ENCODE results near the gene RPS6KA3.

RPS6KA3 gene

DNA sequence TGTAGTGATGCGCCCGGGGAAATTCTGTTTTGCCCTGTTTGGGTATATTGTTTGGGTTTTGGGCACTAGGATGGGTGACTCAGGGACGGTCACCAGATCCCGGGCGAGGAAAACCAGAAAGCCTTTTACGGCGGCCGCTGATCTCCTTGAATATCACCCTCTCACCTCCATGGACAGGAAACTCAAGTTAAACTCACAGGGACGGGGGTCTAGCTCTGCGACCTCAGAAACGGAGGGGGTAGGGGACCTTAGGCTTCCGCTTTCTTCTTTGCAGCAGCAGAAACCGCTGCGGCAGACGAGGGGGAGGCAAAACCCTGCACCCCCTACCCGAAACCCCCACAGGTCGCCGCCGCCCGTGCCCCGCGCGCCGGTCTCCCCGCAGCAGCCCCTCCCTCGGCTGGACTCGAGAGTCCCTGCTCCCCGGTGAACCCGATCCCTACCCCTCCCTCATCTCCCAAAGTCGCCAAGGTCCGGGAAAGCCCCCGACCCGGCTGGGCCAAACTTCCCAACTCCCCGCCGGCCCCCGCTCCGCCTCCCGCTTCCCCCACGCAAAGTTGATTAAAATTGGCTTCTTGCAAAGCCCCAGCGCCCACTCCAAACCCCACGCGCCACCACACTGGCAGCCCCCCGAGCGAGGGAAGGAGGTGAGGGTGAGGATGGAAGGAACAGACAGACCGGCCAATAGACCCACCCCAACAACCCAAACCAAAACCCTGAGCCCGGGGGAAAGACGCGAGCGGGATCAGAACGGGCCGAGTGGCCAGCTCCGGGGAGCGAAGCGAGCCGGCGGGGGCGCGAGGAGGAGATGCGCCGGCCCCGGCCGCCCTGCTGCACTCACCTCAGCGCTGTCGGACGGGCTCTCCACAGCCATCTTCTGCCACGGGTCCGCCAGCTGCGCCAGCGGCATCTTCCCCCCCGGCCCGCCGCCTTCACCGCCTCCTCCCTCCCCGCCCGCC, 705 bp downstream of the RPS6KA3 start:
- DNase-seq = peak in 2 of 3 donors; percentile 79 to 84
- Histone ChIP-seq H3K36me3 (ENCODE audit: control insufficient read depth in 4 of 4, insufficient read depth in 4 of 4, low read length in 3 of 4) (peaks cover 0 to 2% (median 1%) of the 10 kb centered on the region in 4 experiments), H3K4me3 (ENCODE audit: control insufficient read depth in 1 of 7, extremely low read depth in 1 of 7, insufficient read depth in 4 of 7, low read depth in 2 of 7, low read length in 6 of 7) (peak overlapping the region; percentile 71 to 90 (median 84)), H3K27me3 (replicated peaks in 2 of 5; ENCODE audit: control insufficient read depth in 4 of 5, insufficient read depth in 5 of 5, low read length in 4 of 5) (peaks cover 0 to 37% (median 0%) of the 10 kb centered on the region in 5 experiments), H3K4me1 (ENCODE audit: control extremely low read depth in 1 of 4, control insufficient read depth in 4 of 4, insufficient read depth in 4 of 4, low read length in 3 of 4) (peaks cover 4 to 34% (median 17%) of the 10 kb centered on the region in 4 experiments), H3K9me3 (ENCODE audit: control extremely low read depth in 1 of 5, control insufficient read depth in 4 of 5, insufficient read depth in 2 of 5, low read depth in 1 of 5, low read length in 4 of 5) (peaks cover 0 to 13% (median 0%) of the 10 kb centered on the region in 5 experiments), H3K27ac (ENCODE audit: insufficient read depth in 1 of 2, low read depth in 1 of 2, low read length in 2 of 2, poor library complexity in 1 of 2, severe bottlenecking in 2 of 2) (peak overlapping the region; percentile 86 to 90)
- POLR2A ChIA-PET = no interaction called here
- CTCF ChIA-PET = no interaction called here
- WGBS (ENCODE audit: insufficient coverage) = 46% methylated on average over 38 of the region's 75 CpGs

DNA sequence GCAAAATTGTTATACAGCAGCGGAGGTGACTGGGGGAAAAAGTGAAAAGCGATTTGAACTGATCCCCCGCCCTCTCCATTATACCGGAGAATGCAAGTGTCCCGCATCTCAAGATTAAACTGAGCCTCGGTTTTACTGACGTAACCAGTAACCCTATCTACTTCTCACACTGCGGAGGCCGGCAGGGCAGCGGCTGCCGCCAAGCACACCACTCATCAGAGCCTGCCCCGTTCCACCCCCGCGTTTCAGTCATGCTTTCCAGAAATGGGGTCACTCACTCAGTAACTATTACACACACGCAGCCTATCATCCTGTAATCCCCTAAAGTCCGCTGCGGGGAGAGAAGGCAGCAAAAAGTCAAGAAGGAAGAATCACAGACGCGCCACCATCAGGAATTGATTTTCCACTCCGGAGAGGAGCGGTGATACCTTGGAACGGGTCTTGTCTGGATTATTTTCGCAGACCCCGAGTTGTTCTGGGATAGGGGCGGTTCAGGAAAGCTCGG, 1.4 kb downstream of the RPS6KA3 start:
- WGBS (ENCODE audit: insufficient coverage) = 32% methylated on average over 19 of the region's 26 CpGs
- Histone ChIP-seq H3K27me3 (replicated peaks in 2 of 5; ENCODE audit: control insufficient read depth in 4 of 5, insufficient read depth in 5 of 5, low read length in 4 of 5) (peaks cover 0 to 37% (median 0%) of the 10 kb centered on the region in 5 experiments), H3K9me3 (ENCODE audit: control extremely low read depth in 1 of 5, control insufficient read depth in 4 of 5, insufficient read depth in 2 of 5, low read depth in 1 of 5, low read length in 4 of 5) (peaks cover 0 to 13% (median 0%) of the 10 kb centered on the region in 5 experiments), H3K4me3 (ENCODE audit: control insufficient read depth in 1 of 7, extremely low read depth in 1 of 7, insufficient read depth in 4 of 7, low read depth in 2 of 7, low read length in 6 of 7) (peak overlapping the region; percentile 71 to 90 (median 84)), H3K36me3 (ENCODE audit: control insufficient read depth in 4 of 4, insufficient read depth in 4 of 4, low read length in 3 of 4) (peaks cover 0 to 2% (median 1%) of the 10 kb centered on the region in 4 experiments), H3K27ac (ENCODE audit: insufficient read depth in 1 of 2, low read depth in 1 of 2, low read length in 2 of 2, poor library complexity in 1 of 2, severe bottlenecking in 2 of 2) (peak overlapping the region; percentile 86 to 90), H3K4me1 (ENCODE audit: control extremely low read depth in 1 of 4, control insufficient read depth in 4 of 4, insufficient read depth in 4 of 4, low read length in 3 of 4) (peaks cover 4 to 39% (median 17%) of the 10 kb centered on the region in 4 experiments)
- CTCF ChIA-PET = interaction anchor here (0.7 kb wide), 1 partner anchor 200 kb away, joined by 3 read pairs; no protein-coding TSS in a partner anchor
- POLR2A ChIA-PET = interaction anchor here (0.6 kb wide), 1 partner anchor 10 kb away, joined by 3 read pairs; no protein-coding TSS in a partner anchor
- peak; percentile 82 to 90 (median 83) for DNase-seq

DNA sequence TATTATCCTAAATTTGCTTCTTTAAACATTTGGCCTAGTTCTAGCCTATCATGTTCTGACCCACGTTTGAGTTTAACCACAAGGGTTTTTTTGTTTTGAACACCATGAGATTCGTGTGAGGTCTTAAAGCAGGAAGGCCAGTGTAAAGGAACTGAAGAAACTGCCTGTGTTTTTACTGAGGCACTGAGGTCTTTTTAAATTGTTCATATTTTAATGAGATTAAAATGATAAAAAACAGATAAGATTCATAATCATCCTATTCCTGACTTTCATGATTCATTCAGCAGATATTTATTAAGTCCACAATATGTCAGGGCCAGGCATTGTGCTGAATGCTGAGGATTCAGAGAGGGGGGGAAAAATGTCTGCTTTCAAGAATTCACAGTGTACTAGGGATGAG, 3.2 kb downstream of the RPS6KA3 start:
- ChIA-PET CTCF (interaction anchor here (1.2 kb wide), 1 partner anchor 44 kb away, joined by 3 read pairs; no protein-coding TSS in a partner anchor), POLR2A (no interaction called here)
- Histone ChIP-seq H3K36me3 (ENCODE audit: control insufficient read depth in 4 of 4, insufficient read depth in 4 of 4, low read length in 3 of 4) (peaks cover 0 to 2% (median 1%) of the 10 kb centered on the region in 4 experiments), H3K27me3 (replicated peaks in 2 of 5; ENCODE audit: control insufficient read depth in 4 of 5, insufficient read depth in 5 of 5, low read length in 4 of 5) (peaks cover 0 to 27% (median 0%) of the 10 kb centered on the region in 5 experiments), H3K4me3 (ENCODE audit: control insufficient read depth in 1 of 7, extremely low read depth in 1 of 7, insufficient read depth in 4 of 7, low read depth in 2 of 7, low read length in 6 of 7) (peak overlapping the region in 3 of 7 experiments; percentile 19 to 77 (median 48)), H3K4me1 (ENCODE audit: control extremely low read depth in 1 of 4, control insufficient read depth in 4 of 4, insufficient read depth in 4 of 4, low read length in 3 of 4) (peaks cover 4 to 50% (median 17%) of the 10 kb centered on the region in 4 experiments), H3K27ac (ENCODE audit: insufficient read depth in 1 of 2, low read depth in 1 of 2, low read length in 2 of 2, poor library complexity in 1 of 2, severe bottlenecking in 2 of 2) (peak overlapping the region; percentile 12 to 90), H3K9me3 (ENCODE audit: control extremely low read depth in 1 of 5, control insufficient read depth in 4 of 5, insufficient read depth in 2 of 5, low read depth in 1 of 5, low read length in 4 of 5) (peaks cover 0 to 13% (median 0%) of the 10 kb centered on the region in 5 experiments)
- WGBS (ENCODE audit: insufficient coverage) = no CpG with 5 or more reads among the region's 2 CpGs
- DNase-seq = peak; percentile 50 to 86 (median 78)

DNA sequence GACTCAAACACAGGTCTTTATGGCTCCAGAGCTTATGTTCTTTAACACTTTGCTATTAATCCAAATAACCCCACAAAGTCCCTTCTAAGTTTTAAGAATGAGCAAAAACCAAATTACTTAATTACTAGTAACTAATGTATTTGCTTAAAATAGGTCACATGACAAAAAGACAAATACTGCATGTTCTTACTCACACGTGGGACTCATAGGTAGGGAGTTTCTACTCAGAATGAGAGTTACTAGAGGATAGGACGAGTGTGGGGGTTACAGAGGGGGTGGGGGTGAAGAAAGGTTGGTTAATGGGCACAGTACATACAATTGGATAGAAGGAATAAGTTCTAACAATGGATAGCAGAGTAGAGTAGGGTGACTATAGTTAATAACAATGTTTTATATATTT, 5.8 kb downstream of the RPS6KA3 start:
- peaks cover 0 to 2% (median 1%) of the 10 kb centered on the region in 4 experiments for H3K36me3 ChIP-seq (ENCODE audit: control insufficient read depth in 4 of 4, insufficient read depth in 4 of 4, low read length in 3 of 4)
- H3K4me1 ChIP-seq (ENCODE audit: control extremely low read depth in 1 of 4, control insufficient read depth in 4 of 4, insufficient read depth in 4 of 4, low read length in 3 of 4) = peaks cover 4 to 45% (median 20%) of the 10 kb centered on the region in 4 experiments

DNA sequence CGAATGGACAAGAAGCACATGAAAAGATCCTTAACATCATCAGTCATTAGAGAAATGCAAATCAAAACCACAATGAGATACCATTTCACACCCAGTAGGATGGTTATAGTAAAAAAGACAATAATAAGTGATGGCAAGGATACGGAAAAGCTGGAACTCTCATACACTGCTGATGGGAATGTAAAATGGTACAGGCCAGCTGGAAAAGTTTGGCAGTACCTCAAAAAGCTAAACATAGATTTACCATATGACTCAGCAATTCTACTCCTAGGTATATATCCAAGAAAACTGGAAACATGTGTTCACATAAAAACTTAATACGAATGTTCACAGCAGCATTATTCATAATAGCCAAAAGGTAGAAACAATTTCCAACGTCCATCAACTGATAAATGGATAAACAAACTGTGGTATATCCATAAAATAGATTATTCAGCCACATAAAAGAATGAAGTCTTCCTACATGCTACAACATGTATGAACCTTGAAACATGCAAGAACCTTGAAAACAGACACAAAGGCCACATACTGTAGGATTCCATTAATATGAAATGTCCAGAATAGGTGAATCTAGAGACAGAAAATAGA, 11.9 kb downstream of the RPS6KA3 start:
- Histone ChIP-seq H3K9me3 (ENCODE audit: control extremely low read depth in 1 of 5, control insufficient read depth in 4 of 5, insufficient read depth in 2 of 5, low read depth in 1 of 5, low read length in 4 of 5) (peaks cover 0 to 6% (median 0%) of the 10 kb centered on the region in 5 experiments), H3K36me3 (ENCODE audit: control insufficient read depth in 4 of 4, insufficient read depth in 4 of 4, low read length in 3 of 4) (peaks cover 0 to 13% (median 2%) of the 10 kb centered on the region in 4 experiments), H3K4me1 (ENCODE audit: control extremely low read depth in 1 of 4, control insufficient read depth in 4 of 4, insufficient read depth in 4 of 4, low read length in 3 of 4) (peaks cover 0 to 9% (median 3%) of the 10 kb centered on the region in 4 experiments), H3K27ac (ENCODE audit: insufficient read depth in 1 of 2, low read depth in 1 of 2, low read length in 2 of 2, poor library complexity in 1 of 2, severe bottlenecking in 2 of 2) (no peak overlapping the region), H3K4me3 (ENCODE audit: control insufficient read depth in 1 of 7, extremely low read depth in 1 of 7, insufficient read depth in 4 of 7, low read depth in 2 of 7, low read length in 6 of 7) (no peak overlapping the region), H3K27me3 (replicated peaks in 2 of 5; ENCODE audit: control insufficient read depth in 4 of 5, insufficient read depth in 5 of 5, low read length in 4 of 5) (peaks cover 0 to 4% (median 0%) of the 10 kb centered on the region in 5 experiments)
- POLR2A ChIA-PET = no interaction called here
- WGBS (ENCODE audit: insufficient coverage) = 80% methylated on average over 1 of the region's 4 CpGs
- DNase-seq = peak in 1 of 3 donors; percentile 19
- CTCF ChIA-PET = no interaction called here

More for the DNA sequence above, 5.8 kb downstream of the RPS6KA3 start:
- Histone ChIP-seq H3K27me3 (replicated peaks in 2 of 5; ENCODE audit: control insufficient read depth in 4 of 5, insufficient read depth in 5 of 5, low read length in 4 of 5) (peaks cover 0 to 15% (median 0%) of the 10 kb centered on the region in 5 experiments), H3K4me3 (ENCODE audit: control insufficient read depth in 1 of 7, extremely low read depth in 1 of 7, insufficient read depth in 4 of 7, low read depth in 2 of 7, low read length in 6 of 7) (no peak overlapping the region), H3K9me3 (ENCODE audit: control extremely low read depth in 1 of 5, control insufficient read depth in 4 of 5, insufficient read depth in 2 of 5, low read depth in 1 of 5, low read length in 4 of 5) (no peaks in the 10 kb centered on the region), H3K27ac (ENCODE audit: insufficient read depth in 1 of 2, low read depth in 1 of 2, low read length in 2 of 2, poor library complexity in 1 of 2, severe bottlenecking in 2 of 2) (no peak overlapping the region)
- CTCF ChIA-PET = no interaction called here
- DNase-seq = no peak
- 20% methylated on average over 1 of the region's 2 CpGs for WGBS (ENCODE audit: insufficient coverage)
- POLR2A ChIA-PET = no interaction called here

DNA sequence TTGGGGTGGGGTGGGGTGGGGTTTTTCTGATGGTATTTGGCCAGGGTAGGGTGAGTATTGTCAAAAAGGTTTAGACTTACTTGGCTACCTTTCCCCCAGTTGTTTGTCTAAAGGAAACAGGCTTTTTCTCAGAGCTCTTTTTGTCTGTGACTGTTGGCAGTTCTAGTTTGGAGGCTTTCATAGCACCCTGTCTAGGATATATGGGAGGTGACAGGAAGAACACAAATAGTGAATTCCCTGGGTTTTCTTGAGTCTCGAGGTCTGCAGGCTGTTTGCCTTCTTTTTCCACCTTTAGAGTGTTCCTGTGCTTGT, 13.5 kb downstream of the RPS6KA3 start:
- H3K4me3 ChIP-seq (ENCODE audit: control insufficient read depth in 1 of 7, extremely low read depth in 1 of 7, insufficient read depth in 4 of 7, low read depth in 2 of 7, low read length in 6 of 7) = no peak overlapping the region
- H3K27me3 ChIP-seq (replicated peaks in 2 of 5; ENCODE audit: control insufficient read depth in 4 of 5, insufficient read depth in 5 of 5, low read length in 4 of 5) = peaks cover 0 to 4% (median 0%) of the 10 kb centered on the region in 5 experiments
- H3K4me1 ChIP-seq (ENCODE audit: control extremely low read depth in 1 of 4, control insufficient read depth in 4 of 4, insufficient read depth in 4 of 4, low read length in 3 of 4) = peaks cover 0 to 2% (median under 1%) of the 10 kb centered on the region in 4 experiments
- peaks cover 0 to 6% (median 0%) of the 10 kb centered on the region in 5 experiments for H3K9me3 ChIP-seq (ENCODE audit: control extremely low read depth in 1 of 5, control insufficient read depth in 4 of 5, insufficient read depth in 2 of 5, low read depth in 1 of 5, low read length in 4 of 5)
- CTCF ChIA-PET = interaction anchor here (1.3 kb wide), 1 partner anchor 185 kb away, joined by 3 read pairs; no protein-coding TSS in a partner anchor
- POLR2A ChIA-PET = no interaction called here
- no peak overlapping the region for H3K27ac ChIP-seq (ENCODE audit: insufficient read depth in 1 of 2, low read depth in 1 of 2, low read length in 2 of 2, poor library complexity in 1 of 2, severe bottlenecking in 2 of 2)
- DNase-seq = no peak
- WGBS (ENCODE audit: insufficient coverage) = 29% methylated on average over 1 of the region's 1 CpG
- peaks cover 0 to 13% (median 2%) of the 10 kb centered on the region in 4 experiments for H3K36me3 ChIP-seq (ENCODE audit: control insufficient read depth in 4 of 4, insufficient read depth in 4 of 4, low read length in 3 of 4)

All from common myeloid progenitor, CD34-positive (primary cell).